HAP-1 (cell line): ENCODE measurements around the gene ACP7.
"Not testable (repeated sequence)": the region's sequence is repeated elsewhere in the genome, so short reads cannot be mapped to it uniquely, and the experiment has no call there.

ENCODE experiments used
- DNase-seq, 2 experiments: peaks; one replicate each; pipeline ENCODE4 v3.0.0-alpha.2; 2016 to 2020; ENCODE audit warnings: low spot score in 2 of 2
- H3K27me3 ChIP-seq: fragments of 250-450 bp; sonication (Bioruptor Pico); 2 replicates; pipeline ENCODE4 v1.5.1; 2020; ENCODE audit warnings: low read depth, mild to moderate bottlenecking, moderate library complexity
- H3K36me3 ChIP-seq: fragments of 250-450 bp; sonication (Bioruptor Pico); replicated peaks from 2 replicates; pipeline ENCODE4 v1.5.1; 2020; ENCODE audit warnings: mild to moderate bottlenecking
- H3K4me1 ChIP-seq: fragments of 250-450 bp; sonication (Bioruptor Pico); 2 replicates; pipeline ENCODE4 v1.5.1; 2020; ENCODE audit warnings: mild to moderate bottlenecking
- H3K4me3 ChIP-seq: fragments of 250-450 bp; sonication (Bioruptor Pico); 2 replicates; pipeline ENCODE4 v1.5.1; 2020; ENCODE audit warnings: mild to moderate bottlenecking, moderate library complexity
- H3K9me3 ChIP-seq: fragments of 250-450 bp; sonication (Bioruptor Pico); 2 replicates; pipeline ENCODE4 v1.5.1; 2020; ENCODE audit warnings: mild to moderate bottlenecking, moderate library complexity
- in situ Hi-C: fragments of 300-500 bp; cut with MboI; formaldehyde crosslinking; loops from 3 replicates; pipeline ENCODE4 v1.14.3; 2020; ENCODE audit warnings: low sequenced_read_pairs, inconsistent platforms, mixed read lengths

Gene ACP7

GRCh38 chr19:39135701-39136100 lies 51.5 kb downstream of the ACP7 start:
- H3K4me3 ChIP-seq: no peak overlapping the region
- H3K36me3 ChIP-seq: no peaks in the 10 kb centered on the region
- no peak for DNase-seq
- no peaks in the 10 kb centered on the region for H3K27me3 ChIP-seq
- in situ Hi-C loops: no loop called here
- no peaks in the 10 kb centered on the region for H3K4me1 ChIP-seq
- H3K9me3 ChIP-seq: no peaks in the 10 kb centered on the region

GRCh38 chr19:39136225-39136940 lies 52.2 kb downstream of the ACP7 start:
- in situ Hi-C loops: no loop called here
- H3K4me1 ChIP-seq: no peaks in the 10 kb centered on the region
- no peaks in the 10 kb centered on the region for H3K36me3 ChIP-seq
- H3K9me3 ChIP-seq: no peaks in the 10 kb centered on the region
- no peak overlapping the region for H3K4me3 ChIP-seq
- DNase-seq: no peak
- no peaks in the 10 kb centered on the region for H3K27me3 ChIP-seq

- DNase-seq: no peak
- H3K36me3 ChIP-seq: no peaks in the 10 kb centered on the region
- H3K4me3 ChIP-seq: no peak overlapping the region
- H3K27me3 ChIP-seq: no peaks in the 10 kb centered on the region
- no peaks in the 10 kb centered on the region for H3K9me3 ChIP-seq
- in situ Hi-C loops: no loop called here
- no peaks in the 10 kb centered on the region for H3K4me1 ChIP-seq
Observed at GRCh38 chr19:39137131-39137530, 53.0 kb downstream of the ACP7 start.

- no peaks in the 10 kb centered on the region for H3K36me3 ChIP-seq
- in situ Hi-C loops: no loop called here
Observed at GRCh38 chr19:39138221-39139211, 54.3 kb downstream of the ACP7 start.

GRCh38 chr19:39139305-39139874 lies 55.2 kb downstream of the ACP7 start:
- in situ Hi-C loops: no loop called here
- DNase-seq: no peak
- Histone ChIP-seq H3K4me3 (no peak overlapping the region), H3K27me3 (no peaks in the 10 kb centered on the region), H3K9me3 (no peaks in the 10 kb centered on the region), H3K4me1 (no peaks in the 10 kb centered on the region), H3K36me3 (no peaks in the 10 kb centered on the region)

More at GRCh38 chr19:39138221-39139211, 54.3 kb downstream of the ACP7 start:
- DNase-seq: no peak
- Histone ChIP-seq H3K4me3 (no peak overlapping the region), H3K9me3 (no peaks in the 10 kb centered on the region), H3K4me1 (no peaks in the 10 kb centered on the region), H3K27me3 (no peaks in the 10 kb centered on the region)

GRCh38 chr19:39139971-39140453 lies 55.8 kb downstream of the ACP7 start:
- H3K4me1 ChIP-seq: no peaks in the 10 kb centered on the region
- H3K9me3 ChIP-seq: no peaks in the 10 kb centered on the region
- H3K4me3 ChIP-seq: no peak overlapping the region
- no peaks in the 10 kb centered on the region for H3K27me3 ChIP-seq
- in situ Hi-C loops: no loop called here
- no peak for DNase-seq
- H3K36me3 ChIP-seq: no peaks in the 10 kb centered on the region

DNA sequence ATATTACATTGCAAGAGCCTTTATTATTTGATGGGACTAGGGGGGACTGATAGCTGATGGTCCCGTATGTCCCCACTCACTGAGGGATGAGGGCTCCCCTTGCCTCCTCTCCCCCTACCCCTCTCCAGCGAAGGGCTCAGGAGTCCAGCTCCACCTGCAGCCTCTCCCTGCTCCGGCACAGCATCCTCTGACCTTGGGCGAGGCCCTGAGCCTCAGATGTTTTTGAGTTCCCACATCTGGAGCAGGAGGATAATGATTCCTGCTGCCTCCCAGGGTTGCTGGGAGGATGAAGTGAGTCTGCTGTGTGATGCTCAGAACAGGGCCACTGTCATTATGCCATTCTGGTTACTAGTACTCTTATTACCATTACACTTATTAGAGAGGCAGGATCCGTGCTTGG lies 56.4 kb downstream of the ACP7 start:
- in situ Hi-C loops: no loop called here
- Histone ChIP-seq H3K4me3 (no peak overlapping the region), H3K36me3 (no peaks in the 10 kb centered on the region), H3K27me3 (no peaks in the 10 kb centered on the region), H3K9me3 (no peaks in the 10 kb centered on the region), H3K4me1 (no peaks in the 10 kb centered on the region)
- DNase-seq: no peak

- H3K4me1 ChIP-seq: no peaks in the 10 kb centered on the region
Observed at GRCh38 chr19:39141929-39142328, 57.8 kb downstream of the ACP7 start.

GRCh38 chr19:39142630-39143029 lies 58.5 kb downstream of the ACP7 start:
- no peaks in the 10 kb centered on the region for H3K27me3 ChIP-seq
- H3K4me1 ChIP-seq: no peaks in the 10 kb centered on the region
- in situ Hi-C loops: no loop called here
- no peak for DNase-seq
- H3K36me3 ChIP-seq: no peaks in the 10 kb centered on the region
- H3K9me3 ChIP-seq: no peaks in the 10 kb centered on the region
- H3K4me3 ChIP-seq: no peak overlapping the region

More at GRCh38 chr19:39141929-39142328, 57.8 kb downstream of the ACP7 start:
- no peak for DNase-seq
- Histone ChIP-seq H3K4me3 (no peak overlapping the region), H3K36me3 (no peaks in the 10 kb centered on the region), H3K9me3 (no peaks in the 10 kb centered on the region), H3K27me3 (no peaks in the 10 kb centered on the region)
- in situ Hi-C loops: no loop called here

DNA sequence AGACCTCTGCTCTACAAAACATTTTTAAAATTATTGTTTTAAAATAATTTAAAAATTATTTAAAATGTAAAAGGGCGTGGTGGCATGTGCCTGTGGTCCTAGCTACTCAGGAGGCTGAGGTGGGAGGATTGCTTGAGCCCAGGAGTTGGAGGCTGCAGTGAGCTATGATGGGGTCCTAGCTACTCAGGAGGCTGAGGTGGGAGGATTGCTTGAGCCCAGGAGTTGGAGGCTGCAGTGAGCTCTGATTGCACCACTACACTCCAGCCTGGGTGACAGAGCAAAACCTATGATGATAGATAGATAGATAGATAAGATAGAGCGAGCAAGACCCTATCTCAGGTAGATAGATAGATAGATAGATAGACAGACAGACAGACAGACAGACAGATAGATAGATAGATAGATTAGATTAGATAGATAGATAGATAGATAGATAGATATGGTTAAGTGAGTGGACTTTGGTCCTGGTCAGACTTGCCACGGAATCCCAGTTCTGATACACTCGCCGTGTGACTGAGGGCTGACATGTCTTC lies 59.7 kb downstream of the ACP7 start:
- H3K9me3 ChIP-seq, H3K36me3 ChIP-seq, DNase-seq, H3K27me3 ChIP-seq, H3K4me3 ChIP-seq, H3K4me1 ChIP-seq, in situ Hi-C loops: not testable (repeated sequence)

GRCh38 chr19:39144290-39145071 lies 60.3 kb downstream of the ACP7 start:
- H3K4me3 ChIP-seq: no peak overlapping the region
- no peaks in the 10 kb centered on the region for H3K9me3 ChIP-seq
- in situ Hi-C loops: no loop called here
- no peaks in the 10 kb centered on the region for H3K36me3 ChIP-seq
- no peaks in the 10 kb centered on the region for H3K27me3 ChIP-seq
- no peak for DNase-seq
- H3K4me1 ChIP-seq: no peaks in the 10 kb centered on the region

DNA sequence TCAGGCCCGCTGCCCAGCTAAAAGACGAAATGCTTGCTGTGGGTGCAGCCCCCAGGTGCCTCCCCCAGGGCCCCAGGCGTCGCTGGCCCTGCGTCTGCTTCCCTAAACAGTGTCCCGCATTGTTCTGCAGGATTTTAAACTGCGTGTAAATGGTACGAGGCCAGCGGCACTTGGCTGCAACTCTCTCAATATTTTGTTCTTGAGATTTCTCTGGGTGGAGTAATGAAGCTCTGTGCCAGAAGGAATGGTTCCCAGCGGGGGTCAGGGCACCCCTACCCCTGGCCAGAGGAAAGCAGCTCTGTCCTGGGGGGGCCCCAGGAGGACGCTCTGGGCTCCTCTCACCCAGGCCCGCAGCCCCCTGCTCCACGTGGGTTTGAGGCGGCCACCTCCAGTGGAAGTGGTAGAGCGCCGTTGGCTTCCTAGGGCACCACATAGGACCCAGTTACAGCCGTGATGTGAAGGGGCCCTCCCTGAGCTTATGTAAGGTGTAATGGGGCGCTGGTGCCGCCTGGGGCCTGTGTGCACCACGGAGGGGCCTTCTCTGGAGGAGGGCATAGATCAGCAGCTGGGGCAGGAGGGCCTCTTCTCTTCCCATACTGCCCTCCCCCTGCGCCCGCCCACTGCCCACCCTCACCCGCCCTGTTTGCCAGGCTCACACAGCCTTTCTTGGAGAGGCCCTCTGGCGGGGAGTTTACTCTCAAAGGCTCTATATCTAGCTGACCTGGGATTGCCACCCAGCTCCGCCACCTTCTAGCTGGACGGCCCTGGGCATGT lies 61.2 kb downstream of the ACP7 start:
- Histone ChIP-seq H3K4me3 (no peak overlapping the region), H3K4me1 (no peaks in the 10 kb centered on the region), H3K27me3 (no peaks in the 10 kb centered on the region), H3K9me3 (no peaks in the 10 kb centered on the region), H3K36me3 (no peaks in the 10 kb centered on the region)
- in situ Hi-C loops: no loop called here
- DNase-seq: no peak
